ENCODE data around the gene CREB3.

Gene CREB3

DNA sequence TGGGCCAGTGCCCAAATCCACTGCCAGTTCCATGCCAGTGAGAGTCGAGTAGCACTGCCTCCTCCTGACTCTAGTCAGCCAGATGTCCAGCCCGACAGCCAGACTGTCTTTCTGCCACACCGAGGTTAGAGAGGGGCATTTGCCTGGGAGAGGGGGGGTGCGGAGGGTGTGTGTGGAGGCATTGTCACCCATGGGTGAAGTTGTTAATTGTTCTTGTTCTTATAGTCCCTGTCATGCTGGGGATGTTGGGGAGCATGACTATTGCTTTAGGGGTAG lies 17.7 kb downstream of the CREB3 start:
- no peak for DNase-seq

DNA sequence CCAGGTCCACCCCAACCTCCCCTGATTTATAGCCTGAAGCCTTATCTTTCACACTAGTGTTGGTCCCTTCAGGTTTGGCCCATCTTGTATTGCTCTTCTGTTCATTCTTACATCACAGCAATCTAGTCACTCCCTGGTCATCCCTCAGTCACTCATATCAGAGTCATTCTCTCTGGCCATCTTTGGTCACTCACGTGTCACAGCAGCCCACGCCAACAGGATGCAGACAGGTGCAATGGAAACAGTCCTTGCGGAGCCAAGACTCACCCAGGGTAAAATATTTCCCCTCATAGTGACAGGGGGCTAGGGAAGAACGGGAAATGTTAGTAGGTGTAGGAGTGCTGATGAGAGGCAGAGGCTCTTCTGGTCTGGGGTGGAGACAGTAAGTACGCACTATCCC lies 21.0 kb downstream of the CREB3 start:
- DNase-seq: no peak

DNA sequence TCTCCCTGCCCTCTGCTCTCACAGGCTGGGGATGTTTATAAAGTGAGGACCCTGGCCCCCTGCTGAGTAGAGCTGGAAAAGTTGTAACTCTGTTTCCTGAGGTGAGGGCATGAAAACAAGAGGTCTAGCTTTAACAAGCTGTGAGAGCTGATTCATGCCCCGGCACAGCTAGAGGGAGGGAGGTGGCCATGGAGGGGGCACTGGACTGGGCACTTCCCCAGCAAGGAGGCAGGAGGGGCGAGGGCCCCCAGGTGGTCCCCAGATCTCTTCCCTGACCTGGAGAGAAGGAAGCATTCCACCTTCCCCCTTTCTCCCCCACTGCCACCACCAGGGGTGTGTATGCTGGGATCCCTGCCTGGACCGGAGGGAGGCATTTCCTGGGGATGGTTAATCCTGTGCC lies 21.8 kb downstream of the CREB3 start, which contains the start of gene MSMP:
MSMP (minus strand) TSS at position 13 of the 400 bp plus-strand sequence. CDS start 147 bp downstream, outside the sequence.
- DNase-seq: no peak

DNA sequence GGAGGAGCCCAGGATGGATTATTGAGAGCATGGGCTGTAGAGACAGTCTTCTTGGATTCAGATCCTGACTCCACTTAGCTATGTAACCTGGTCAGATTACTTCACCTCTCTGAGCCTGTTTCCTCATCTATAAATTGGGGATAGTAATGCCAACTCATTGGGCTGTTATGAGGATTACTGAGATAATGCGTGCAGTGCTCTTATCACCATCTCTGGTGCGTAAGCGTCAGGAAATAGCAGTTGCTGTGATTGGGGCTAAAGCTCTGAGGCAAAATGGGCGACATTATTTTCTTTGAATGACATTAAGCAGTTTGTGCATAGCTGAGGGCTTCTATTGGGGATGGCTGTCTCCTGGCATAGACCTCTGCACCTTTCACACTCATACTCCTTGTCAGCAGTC lies 22.6 kb downstream of the CREB3 start:
- no peak for DNase-seq

DNA sequence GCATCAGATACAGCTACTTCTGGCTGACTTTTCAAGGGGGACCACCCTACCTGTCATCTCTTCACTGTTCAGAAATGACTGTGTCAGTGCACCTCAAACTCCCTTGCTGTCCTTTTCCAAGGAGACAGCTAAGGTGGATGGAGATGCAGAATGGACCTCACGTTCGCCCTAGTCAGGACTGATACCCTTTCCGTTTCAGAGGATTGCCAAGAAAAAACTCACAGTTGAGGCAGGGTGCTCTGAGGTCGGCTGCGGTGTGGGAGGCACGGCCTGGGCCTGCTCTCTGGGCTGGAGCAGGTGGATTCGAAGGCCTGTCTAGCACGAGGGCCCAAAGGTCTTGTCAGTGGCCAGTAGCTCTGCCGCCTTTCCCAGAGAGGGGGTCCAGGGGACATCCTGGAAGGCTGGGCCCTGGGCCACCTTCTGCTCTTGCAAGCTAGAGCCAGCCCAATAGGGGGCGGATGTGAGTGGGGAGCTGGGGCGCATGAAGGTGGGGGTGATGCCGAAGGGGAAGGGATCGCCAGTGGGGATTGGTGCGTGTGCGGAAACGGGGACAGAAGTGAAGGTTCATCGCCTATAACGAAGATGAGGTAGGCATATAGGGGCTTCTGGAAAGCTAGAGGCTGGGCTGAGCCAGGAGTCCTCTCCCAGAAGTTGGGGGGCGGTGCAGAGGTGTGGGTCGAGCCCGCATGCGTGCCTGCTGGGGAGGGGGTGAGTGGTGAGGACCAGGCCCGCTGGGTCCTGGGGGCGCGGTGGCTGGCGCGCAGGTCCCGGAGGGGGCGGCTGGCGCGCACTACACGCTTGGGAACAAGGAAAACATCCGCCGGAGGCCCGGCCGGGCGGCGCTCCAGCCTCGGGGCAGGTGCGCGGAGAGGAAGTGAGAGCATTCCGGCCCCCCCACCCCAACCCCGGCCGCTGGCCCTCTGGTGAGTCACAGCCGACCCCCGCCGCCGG lies 24.1 kb downstream of the CREB3 start:
- peak; percentile 56 for DNase-seq

DNA sequence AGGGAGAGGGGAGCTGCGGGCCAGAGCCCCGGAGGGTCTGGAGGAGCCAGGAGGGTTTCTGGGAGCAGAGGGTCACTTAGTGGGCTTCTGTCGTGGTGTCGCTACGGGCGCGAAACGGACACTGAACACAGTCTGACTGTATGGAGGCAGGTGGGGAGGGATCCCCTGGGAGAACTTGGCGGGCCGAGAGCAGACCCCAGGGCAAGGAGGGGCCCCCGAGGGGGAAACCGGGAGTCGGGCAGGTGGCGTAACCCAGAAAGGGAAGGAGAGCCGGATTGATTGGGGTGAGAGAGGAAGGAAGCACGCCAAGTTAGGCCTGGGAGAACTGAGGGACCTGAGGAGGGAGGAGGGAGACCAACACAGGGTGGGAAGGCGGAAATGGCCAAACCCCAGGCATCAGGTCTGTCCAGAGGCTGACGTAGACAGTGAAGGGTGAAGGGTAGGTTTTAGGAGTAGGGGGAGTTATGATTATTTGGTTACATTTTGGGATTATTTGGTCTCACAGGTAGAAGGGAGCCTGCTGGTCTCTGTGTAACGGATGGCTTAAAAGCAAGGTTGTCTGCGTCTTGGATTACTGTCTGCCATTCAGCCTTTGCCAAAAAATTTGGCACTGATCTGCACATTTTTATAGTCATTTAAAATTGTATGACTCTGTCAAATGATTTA lies 24.9 kb downstream of the CREB3 start:
- DNase-seq: peak; percentile 31

DNA sequence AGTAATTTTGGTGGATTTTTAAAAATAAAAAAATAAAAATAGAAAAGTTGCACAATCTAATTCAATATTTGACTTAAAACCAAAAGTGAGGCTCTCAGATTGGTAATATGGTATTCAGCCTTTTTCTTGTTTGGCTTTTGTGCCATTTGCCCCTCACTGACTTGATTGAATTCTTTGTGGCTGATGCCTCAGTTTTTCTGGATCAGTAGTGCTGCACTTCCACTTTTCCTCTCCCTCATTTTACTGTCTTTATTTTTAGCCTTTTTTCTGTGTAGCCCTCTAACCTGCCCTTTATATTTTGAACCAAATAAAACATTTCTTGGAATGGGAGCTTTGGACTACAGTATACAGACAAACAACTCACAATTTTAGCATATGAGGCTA lies 25.4 kb downstream of the CREB3 start:
- no peak for DNase-seq

DNA sequence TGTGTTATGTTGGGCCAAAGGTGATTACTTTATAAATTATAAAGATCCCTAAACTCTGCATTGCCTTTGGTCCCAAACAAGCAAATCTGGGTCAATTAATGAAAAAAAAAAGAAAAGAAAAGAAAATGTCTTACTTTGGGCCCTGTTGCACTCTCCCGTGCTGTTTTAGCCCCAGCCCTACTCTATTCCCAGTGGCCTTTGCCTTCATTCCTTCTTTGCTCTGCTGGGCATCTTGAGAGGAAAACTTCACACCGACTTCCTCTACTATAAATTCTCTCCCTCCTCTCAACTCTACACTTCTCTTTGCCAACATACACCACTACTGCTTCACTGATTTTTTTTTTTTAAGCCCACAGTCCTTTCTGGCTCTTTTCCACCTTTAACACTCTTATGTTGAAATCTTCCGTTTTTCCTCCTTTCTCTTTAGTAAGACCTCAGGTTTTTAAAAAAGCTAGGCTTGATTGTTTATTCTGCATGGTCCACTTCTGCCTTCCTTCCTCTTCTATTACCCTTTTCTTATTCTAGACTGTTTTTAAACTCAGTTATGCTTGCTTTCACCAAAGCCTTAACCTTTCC lies 26.1 kb downstream of the CREB3 start:
- no peak for DNase-seq

DNA sequence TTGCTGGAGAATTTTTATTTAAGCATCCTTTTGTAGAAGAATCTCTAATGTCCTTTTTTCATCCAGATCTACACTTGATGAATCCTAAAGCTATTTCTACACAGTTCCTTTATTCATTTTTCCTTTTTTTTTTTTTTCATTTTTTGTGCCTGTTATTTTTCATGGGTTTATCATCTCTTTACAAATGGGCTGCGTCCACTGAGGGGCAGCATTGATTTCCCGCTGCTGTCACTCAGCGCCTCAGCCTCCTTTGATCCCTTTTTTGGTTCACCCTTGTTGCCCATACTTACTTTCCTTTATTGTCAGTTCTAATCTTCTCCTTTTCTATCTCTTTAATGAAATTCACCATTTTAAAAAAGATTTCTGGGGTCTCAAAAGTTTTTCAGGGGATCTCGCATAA lies 27.3 kb downstream of the CREB3 start:
- DNase-seq: no peak

DNA sequence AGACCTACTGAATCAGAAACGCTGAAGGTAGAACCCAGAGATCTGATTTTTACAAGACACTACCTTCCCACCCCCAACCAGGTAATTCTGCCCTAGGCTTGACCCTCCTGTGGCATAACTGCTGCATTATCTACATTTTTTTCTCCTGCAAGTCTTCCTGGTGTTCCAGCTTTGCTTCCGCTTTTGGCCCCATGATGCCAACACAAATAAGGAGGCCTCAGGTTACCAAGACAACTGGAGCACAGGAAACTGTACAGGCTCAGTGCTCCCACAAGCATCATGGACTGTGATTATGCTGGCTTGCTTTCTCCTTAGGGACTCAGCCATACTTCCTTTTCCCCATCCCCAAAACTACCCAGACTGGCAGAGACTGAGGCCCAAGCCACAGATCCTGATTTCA lies 28.2 kb downstream of the CREB3 start:
- no peak for DNase-seq

DNA sequence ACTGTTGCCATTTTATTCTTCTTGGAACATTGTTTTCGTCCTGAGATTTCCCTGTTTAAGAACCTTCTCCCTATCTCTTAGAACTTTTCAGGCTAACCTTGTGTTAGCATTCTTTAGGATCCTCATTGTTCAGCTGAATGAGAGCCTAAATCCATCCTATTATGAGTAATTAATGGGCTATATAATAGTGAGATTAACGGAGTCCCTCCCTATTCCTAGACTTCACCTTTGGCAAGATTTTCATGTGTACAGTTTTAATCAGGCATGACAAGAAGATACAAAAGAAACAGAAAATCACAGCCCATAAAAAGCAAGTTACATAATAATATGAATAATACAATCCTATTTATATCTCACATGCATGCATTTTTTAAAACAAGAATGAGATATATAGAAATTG lies 30.7 kb downstream of the CREB3 start:
- DNase-seq: no peak

DNA sequence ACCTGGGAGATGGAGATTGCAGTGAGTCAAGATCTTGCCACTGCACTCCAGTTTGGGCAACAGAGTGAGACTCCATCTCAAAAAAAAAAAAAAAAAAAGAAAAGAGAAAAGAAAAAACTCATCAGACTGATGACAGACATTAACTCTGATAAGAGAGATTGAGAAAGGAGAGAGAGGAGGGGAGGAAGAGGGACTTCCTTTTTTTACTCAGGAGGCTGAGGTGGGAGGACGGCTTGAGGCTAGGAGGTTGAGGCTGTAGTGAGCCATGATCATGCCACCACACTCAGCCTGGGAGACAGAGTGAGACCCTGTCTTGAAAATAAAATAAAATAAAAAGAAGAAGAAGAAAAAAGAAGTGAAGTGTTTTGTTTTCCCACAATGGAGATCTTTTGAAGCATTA lies 31.3 kb downstream of the CREB3 start:
- DNase-seq: no peak

DNA sequence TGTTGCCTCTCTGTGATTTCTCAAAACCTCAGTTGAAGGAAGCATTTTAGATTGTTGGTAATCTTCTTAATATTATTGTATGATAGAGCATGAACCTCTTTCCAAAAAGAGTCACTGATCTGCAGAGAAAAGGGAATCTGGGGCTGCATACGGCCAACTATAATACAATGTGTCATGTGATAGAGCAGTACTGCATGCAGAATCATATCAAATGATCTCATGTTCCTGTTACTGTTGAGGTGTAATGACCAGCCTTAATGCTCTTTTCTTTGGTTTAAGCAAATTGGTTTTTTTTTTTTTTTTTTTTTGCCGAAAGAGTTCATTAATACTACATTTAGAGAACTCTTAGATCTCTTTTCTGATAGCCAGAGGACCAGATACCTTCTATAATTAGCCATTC lies 34.5 kb downstream of the CREB3 start:
- no peak for DNase-seq

DNA sequence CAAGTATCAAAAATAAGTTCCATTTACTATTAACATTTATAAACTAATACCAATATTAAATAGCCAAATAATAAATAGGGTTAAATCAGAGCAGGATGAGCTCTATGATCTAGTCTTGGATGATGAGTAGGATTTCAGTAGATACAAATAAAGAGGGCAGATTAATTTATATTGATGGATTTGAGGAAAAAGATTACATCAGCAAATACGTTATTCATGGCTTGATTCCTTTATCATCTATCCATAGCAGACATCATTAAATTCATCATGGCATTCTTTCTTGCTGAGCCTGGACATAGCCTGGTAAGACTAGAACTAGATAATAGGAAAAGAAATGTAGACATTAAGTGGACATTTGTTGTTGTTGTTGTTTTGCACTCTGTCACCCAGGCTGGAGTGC lies 35.0 kb downstream of the CREB3 start:
- no peak for DNase-seq

DNA sequence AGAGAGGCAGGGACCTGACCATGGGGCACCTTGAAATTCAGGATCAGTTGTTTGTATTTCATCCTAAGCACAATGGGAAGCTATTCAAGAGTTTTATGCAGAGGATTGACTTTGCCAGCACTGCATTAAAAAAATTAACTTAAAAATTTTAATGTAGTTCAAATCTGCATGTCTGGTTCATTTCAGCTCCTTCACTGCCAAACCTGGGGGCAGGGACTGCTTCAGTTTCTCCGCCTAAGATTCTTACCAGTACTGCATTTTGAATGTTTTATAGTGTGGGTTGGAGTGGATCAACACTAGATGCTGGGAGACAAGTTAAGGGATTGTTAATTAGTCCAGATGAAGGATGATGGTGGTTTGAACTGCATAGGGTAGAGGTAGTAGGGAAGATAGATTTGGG lies 37.3 kb downstream of the CREB3 start:
- no peak for DNase-seq

DNA sequence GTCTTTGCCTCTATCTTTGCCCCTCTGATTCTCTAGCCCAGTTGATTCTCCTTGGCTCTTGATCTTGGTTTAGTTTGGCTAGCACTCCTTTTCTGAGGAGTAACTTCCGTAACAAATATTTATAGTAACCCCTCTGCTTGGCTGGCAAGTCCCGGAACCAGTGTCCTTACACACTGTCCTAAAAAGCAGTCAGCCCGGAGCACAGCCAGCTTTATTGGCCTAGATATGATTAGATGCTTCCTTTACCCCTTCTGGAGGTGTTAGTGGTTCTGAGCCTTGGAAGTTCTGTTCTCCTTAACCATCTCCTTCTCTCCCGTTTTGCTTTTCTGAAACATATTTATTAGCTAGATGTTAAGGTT lies 38.6 kb downstream of the CREB3 start:
- no peak for DNase-seq

DNA sequence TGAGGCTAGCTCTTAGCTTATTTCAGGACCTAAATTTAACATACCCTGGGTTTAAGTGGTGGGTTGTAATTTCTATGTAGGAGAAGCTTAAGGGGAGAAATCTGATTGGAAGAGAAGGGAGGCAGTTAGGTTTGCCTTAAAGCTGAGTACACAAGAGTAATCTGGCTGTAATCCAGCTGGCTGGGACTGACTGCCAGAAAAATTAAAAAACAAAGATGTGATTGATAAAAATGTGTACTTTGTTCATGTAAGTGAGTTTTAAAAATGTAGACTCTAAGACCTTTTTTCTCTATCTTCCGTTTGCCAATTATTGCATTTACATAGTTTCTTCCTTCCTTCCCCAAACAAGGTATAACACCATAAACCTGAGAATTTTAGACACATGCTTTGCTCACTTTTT lies 39.1 kb downstream of the CREB3 start:
- DNase-seq: no peak

DNA sequence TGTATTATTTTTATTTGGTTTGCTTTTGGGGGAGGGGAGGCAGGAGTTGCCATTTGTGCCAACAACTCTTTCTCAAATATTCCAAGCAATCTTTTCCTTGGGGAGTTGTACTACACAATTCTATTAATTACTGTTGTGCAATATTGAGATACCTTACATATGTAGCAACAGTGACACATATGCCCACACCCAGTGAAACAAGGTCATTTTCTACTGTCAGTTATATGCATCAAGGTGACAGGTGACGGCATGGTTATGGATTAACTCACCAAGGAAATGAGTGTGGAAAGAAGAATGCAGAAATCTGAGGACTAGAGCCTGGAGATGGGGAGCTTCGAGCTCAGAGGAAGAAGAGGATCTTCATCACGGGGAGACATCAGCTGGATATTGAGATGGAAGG lies 39.5 kb downstream of the CREB3 start:
- DNase-seq: no peak

DNA sequence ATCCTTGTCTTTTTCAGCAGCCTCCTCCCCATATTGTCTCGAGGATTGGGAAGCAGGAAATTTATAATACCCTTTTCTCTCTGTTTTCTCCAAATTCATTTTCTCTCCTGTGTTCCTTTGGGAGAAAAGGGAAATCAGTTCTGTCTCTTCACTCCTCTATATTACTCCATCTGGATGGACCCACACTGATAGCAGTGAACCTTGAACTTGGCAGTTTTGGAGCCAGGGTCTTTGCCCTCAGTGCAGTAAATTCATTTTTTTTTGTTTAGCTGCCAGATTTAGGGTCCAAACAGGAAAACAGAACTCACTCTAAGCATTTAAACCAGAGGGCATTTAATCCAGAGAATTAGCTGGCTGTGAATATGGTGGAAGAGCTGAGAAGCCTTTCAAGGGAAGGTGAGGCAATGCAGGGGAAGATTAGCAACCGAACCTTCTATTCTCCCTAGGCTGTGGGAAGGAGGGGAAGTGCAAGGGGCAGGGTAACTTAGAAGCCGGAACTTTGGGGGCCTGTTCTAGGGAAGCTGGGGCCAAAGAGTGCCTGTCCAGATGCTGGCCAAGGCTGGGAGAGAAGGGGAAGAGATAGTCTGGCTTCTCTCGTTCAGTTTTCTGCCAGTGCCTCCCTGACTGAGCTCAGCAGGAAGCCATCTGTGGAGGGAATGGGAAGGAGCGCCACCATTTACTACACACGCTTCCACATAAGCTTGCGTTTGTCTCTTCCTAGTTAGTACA lies 42.6 kb downstream of the CREB3 start:
- DNase-seq: no peak

DNA sequence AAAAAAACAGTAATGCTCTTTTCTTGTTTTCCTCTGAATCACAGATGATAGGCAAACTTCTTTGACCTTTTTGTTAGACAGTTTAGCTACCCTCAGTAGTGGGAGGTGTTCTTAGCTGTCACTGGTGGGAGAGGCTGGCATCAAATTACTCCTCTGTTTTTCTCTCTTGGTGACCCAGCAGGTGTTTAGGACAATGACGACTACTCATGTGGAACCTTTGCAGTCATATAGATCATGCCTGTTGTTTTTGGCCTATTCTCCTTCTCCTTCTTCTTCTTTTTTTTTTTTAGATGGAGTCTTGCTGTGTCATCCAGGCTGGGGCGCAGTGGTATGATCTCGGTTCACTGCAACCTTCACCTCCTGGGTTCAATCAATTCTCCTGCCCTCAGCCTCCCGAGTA lies 43.6 kb downstream of the CREB3 start:
- peak; percentile 68 for DNase-seq

DNA sequence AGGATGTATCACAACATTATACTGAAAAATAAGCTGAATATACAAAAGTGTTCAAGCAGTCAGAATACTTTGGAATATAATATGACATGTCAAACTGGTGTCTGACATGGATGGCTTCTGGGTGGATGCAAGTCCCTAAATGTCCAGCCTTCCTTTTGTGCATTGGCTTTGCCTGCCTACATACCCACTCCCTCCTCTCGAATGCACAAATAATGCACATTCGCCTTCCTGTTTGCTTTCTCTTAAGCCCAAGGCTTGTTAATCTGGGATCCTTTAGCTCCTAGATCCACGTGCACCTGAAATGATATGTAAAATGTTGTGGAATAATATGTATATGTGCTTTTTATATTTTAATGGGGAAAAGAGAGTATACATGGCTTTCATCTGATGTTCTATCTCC lies 46.0 kb downstream of the CREB3 start:
- no peak for DNase-seq

DNA sequence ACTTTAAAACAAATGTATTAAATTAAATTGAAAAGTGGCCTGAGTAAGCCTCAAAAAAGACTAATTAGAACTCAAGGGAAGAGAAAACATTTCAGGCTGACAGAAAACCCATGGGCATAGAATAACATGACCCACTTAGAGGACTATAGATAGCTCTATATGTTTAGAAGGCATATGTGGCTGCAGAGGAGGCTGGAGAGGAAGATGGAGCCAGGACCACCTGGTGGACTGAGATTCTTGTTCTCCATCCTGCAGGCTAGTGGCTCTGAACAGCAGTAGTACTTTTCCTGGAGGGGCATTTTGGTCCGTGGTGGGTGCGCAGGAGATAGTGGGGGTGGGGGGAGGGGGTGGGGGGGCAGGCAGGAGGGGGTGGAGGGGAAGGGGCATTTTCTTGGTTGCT lies 48.6 kb downstream of the CREB3 start:
- no peak for DNase-seq

DNA sequence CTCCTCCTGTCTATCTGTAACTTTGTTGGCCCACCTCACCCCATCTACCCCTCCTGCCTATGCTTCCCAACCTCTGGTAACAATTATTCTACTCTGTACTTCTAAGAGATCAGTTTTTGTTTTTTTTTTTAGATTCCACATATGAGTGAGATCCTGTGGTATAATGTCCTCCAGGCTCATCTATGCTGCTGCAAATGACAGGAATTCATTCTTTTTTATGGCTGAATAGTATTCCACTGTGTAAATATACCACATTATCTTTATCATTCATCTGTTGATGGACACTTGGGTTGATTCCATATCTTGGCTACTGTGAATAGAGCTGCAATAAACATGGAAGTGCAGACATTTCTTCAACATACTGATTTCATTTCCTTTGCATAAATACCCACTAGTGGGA lies 51.0 kb downstream of the CREB3 start:
- no peak for DNase-seq

Measured in NCI-H526 treated with DMSO at 0.1 percent for 48 hours (cell line).